Germinal center (tissue), 1 donor: Measurements from ENCODE around the gene CABCOCO1.

Experiments
- DNase-seq: peaks from one replicate; pipeline ENCODE4 v3.0.0; 2012; ENCODE audit warnings: mixed read lengths, low spot score

Gene CABCOCO1

DNA sequence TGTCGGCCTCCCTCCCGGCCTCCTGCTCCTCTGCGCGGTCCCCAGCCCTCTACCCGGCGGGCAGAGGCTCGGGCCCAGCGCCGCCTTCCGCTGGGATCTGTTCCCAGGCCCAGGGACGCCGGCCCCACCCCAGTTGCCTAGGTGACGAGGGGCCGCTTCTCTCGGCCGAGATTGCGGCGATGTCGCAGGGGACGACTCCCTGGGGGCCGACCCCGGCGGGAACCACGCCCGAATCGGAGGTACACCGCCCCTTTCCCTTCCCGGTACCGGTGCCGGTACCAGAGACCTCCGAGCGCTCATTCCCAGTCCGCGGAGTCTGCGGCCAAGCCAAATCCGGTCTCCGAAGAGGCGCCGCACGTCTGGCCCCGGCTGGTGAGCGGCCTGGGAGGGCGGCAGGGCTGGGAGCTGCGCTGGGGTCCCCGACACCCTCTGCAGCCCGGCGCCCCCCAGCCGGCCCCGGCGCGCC, at the start of gene CABCOCO1:
TSS of gene CABCOCO1 (plus strand) at position 136 of the 466 bp plus-strand sequence. CDS start at position 180, 44 bp downstream.
- no peak for DNase-seq

DNA sequence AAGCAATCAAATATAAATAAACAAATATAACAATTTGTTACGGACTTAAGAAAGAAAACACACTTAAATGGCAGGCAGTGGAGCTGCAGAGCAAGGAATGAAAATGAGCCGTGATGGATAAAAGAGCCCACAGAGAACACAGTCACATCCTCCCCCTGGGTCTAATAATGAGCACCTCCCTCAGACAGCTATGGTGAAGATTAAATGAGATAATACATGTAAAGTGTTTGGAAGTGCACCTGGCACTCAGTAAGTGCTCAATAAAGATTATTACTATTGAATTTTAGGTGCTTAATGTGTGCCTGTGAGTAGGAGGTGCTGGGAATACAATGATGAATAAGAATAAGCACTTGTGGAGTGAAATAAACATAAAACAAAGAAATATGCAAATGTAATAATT, 49.1 kb upstream of the CABCOCO1 start:
- DNase-seq: no peak

GRCh38 chr10:61616611-61617010, 46.1 kb upstream of the CABCOCO1 start:
- no peak for DNase-seq

DNA sequence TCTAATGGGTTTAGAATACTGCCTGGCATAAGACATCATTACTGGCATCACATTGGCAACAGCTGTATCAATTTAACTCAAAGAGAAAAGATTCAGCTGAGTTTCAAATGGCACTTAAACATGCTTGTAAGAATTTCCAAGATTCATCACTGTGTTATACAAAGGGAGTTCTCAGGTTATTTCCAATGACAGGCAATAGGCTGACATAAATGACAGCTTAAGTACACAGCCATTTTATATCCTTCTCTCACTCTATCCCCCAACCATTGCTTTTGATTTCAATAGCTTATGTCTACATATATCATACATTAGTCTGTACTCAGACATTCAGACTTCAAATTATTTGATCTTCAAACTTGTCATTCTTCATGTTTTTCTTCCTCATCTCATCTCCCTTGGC, 45.5 kb upstream of the CABCOCO1 start:
- DNase-seq: no peak

GRCh38 chr10:61617586-61617985, 45.1 kb upstream of the CABCOCO1 start:
- DNase-seq: no peak

GRCh38 chr10:61618388-61618961, 44.3 kb upstream of the CABCOCO1 start:
- DNase-seq: no peak

GRCh38 chr10:61620506-61620905, 42.2 kb upstream of the CABCOCO1 start:
- no peak for DNase-seq

- no peak for DNase-seq
Observed at GRCh38 chr10:61621605-61622051, 41.1 kb upstream of the CABCOCO1 start.

GRCh38 chr10:61623161-61623560, 39.6 kb upstream of the CABCOCO1 start:
- DNase-seq: no peak

GRCh38 chr10:61626209-61626608, 36.5 kb upstream of the CABCOCO1 start:
- DNase-seq: no peak

GRCh38 chr10:61627266-61627665, 35.5 kb upstream of the CABCOCO1 start:
- DNase-seq: no peak

DNA sequence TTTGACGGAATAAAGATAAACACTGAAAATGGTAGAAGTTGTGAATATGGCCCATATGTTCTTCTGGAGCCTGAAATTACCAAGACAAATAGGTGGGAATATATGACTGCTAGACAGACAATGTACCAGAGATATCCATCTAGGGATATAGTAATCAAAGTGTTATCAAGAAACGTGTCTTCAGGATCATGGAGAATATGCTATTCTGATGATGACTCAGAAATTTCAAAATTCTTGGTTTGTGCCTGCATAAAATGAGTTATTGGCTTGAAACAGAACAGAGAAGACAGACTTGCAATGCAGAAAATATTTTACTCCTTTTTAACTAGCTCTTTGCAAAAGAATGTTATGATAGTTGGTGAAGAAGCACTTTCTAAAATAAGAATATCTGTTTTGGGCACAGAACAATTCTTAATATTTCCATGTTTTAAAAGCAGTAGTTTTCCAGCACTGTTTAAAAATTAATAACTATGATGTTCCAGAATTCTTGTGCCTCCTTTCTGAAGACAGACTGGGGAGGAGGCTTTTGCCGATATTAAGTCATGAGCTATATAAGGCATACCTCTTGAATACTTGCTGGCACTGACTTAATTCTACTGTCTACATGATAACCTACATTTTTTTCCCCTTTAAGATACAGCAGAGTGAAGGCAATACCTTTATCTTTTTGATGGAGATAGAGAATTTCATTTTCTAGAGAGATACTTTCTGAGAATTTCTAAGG, 34.4 kb upstream of the CABCOCO1 start:
- DNase-seq: no peak

GRCh38 chr10:61628875-61629513, 33.7 kb upstream of the CABCOCO1 start:
- DNase-seq: no peak

DNA sequence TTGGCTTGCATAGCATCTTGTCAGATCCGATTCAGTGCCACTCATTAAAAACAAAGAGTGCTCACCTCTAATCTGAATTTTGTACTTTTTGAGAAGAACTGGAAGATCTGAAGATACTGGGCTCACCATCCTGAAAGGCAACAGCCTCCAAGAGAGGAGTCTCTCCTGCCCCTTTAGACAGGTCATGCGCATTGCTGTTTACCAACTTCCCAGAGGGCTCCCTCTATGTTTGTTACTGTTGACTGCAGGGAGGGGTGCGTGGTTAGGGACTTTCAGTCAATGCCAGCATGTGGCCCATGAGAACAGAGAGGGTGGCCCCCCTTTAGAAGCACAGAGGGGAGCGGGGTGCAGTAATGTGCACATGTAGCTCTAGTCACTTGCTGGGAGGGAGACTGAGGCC, 33.2 kb upstream of the CABCOCO1 start:
- DNase-seq: no peak

- DNase-seq: no peak
Observed at GRCh38 chr10:61632057-61632670, 30.6 kb upstream of the CABCOCO1 start.

DNA sequence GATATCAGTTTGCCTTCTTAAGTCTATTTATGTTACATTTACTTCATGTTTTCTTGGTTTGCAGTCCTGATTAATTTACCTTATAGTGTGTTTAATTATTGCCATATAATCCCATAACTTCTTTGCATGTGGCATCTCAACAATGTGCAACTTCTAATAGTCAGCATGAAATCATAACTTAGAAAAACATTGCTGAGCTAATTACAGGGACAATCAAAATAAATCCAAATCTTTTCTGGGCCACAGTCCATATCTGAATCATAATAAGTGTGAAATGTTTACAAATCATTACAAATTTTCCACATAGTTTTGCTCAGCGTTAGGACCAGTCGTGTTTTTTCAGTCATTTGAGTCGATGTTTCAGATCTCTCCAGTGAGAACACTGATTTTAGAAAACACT, 29.1 kb upstream of the CABCOCO1 start:
- DNase-seq: no peak

GRCh38 chr10:61634746-61635145, 28.0 kb upstream of the CABCOCO1 start:
- DNase-seq: no peak

- no peak for DNase-seq
Observed at GRCh38 chr10:61635471-61635870, 27.3 kb upstream of the CABCOCO1 start.

GRCh38 chr10:61635932-61636331, 26.8 kb upstream of the CABCOCO1 start:
- no peak for DNase-seq

- no peak for DNase-seq
Observed at GRCh38 chr10:61639952-61640351, 22.8 kb upstream of the CABCOCO1 start.

DNA sequence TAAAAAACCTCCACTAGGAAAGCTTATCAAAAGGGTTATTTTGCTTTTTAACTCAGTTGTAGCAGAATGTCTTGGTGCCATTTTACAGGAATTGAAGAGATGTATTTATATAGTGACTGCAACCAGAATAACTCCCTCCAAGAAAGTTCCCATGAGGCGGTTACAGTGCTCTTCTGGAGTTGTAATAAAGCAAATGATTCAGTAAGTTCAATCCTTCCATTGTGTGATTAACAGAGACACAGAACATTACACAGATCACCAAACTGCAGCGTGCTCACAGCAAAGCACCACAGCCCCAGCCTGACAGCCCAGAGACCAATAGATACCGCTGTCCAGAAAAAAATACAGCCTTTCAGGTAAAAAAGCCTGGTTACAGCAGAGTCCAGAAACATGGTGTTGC, 21.9 kb upstream of the CABCOCO1 start:
- DNase-seq: no peak

DNA sequence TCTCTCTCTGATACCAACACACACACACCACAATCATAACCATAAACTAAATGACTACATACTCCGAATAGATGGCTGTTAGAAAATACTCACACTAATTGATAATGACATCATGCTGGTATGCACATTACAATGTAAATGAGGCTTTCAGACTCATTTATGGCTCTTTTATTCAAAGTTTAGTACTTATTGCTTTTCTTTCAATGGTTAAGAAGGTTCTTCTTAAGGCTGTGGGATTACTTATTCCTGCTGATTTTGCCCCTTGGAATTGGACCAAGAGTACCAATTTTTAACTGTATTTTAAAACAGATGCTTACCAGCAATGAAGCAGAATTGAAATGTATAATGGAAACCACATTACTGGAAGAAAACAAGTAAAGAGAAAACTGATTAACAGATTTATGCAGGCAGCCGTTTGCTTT, 20.6 kb upstream of the CABCOCO1 start:
- no peak for DNase-seq

GRCh38 chr10:61642676-61643075, 20.1 kb upstream of the CABCOCO1 start:
- no peak for DNase-seq
